ENCODE measurements around the gene RPS6KA5.

RPS6KA5 gene

GRCh38 chr14:91021991-91022621, 38.3 kb downstream of the RPS6KA5 start:
- DNase-seq = no peak

- no peak for DNase-seq
Measured at GRCh38 chr14:91021115-91021514, 39.3 kb downstream of the RPS6KA5 start.

GRCh38 chr14:91019673-91020072, 40.8 kb downstream of the RPS6KA5 start:
- no peak for DNase-seq

GRCh38 chr14:91018481-91018880, 42.0 kb downstream of the RPS6KA5 start:
- DNase-seq = no peak

GRCh38 chr14:91016800-91017410, 43.5 kb downstream of the RPS6KA5 start:
- no peak for DNase-seq

GRCh38 chr14:91015435-91015834, 45.0 kb downstream of the RPS6KA5 start:
- no peak for DNase-seq

- DNase-seq = no peak
Measured at GRCh38 chr14:91012045-91012444, 48.4 kb downstream of the RPS6KA5 start.

GRCh38 chr14:91010153-91010533, 50.3 kb downstream of the RPS6KA5 start:
- no peak for DNase-seq

GRCh38 chr14:91009501-91010152, 50.8 kb downstream of the RPS6KA5 start:
- DNase-seq = no peak

- DNase-seq = no peak
Measured at GRCh38 chr14:91008759-91009409, 51.6 kb downstream of the RPS6KA5 start.

GRCh38 chr14:91005716-91006115, 54.7 kb downstream of the RPS6KA5 start:
- DNase-seq = no peak

GRCh38 chr14:91004987-91005386, 55.5 kb downstream of the RPS6KA5 start:
- no peak for DNase-seq

- DNase-seq = no peak
Measured at GRCh38 chr14:90999299-90999698, 61.1 kb downstream of the RPS6KA5 start.

GRCh38 chr14:90996967-90997366, 63.5 kb downstream of the RPS6KA5 start:
- no peak for DNase-seq

GRCh38 chr14:90995785-90996184, 64.7 kb downstream of the RPS6KA5 start:
- no peak for DNase-seq

GRCh38 chr14:90993792-90994191, 66.6 kb downstream of the RPS6KA5 start:
- DNase-seq = no peak

GRCh38 chr14:90991690-90992443, 68.6 kb downstream of the RPS6KA5 start:
- no peak for DNase-seq

GRCh38 chr14:90990141-90990540, 70.3 kb downstream of the RPS6KA5 start:
- DNase-seq = no peak

- no peak for DNase-seq
Measured at GRCh38 chr14:90987140-90987539, 73.3 kb downstream of the RPS6KA5 start.

GRCh38 chr14:90986510-90986909, 73.9 kb downstream of the RPS6KA5 start:
- no peak for DNase-seq

GRCh38 chr14:90985601-90986242, 74.7 kb downstream of the RPS6KA5 start:
- DNase-seq = no peak

GRCh38 chr14:90983560-90983959, 76.9 kb downstream of the RPS6KA5 start:
- no peak for DNase-seq

GRCh38 chr14:90981636-90982035, 78.8 kb downstream of the RPS6KA5 start:
- no peak for DNase-seq
